H54 (cell line): ENCODE results near the gene CCDC157.

Source experiments
- DNase-seq: peaks from one replicate; pipeline ENCODE4 v3.0.0; 2011; ENCODE audit warnings: low spot score, mixed read lengths; ENCODE audit not compliant: insufficient read length
- FAIRE-seq: peaks from 3 replicates; lab custom pipeline; 2011; peaks lifted over from hg19 to GRCh38; lab: Jason Lieb, UNC
- POLR2A ChIP-seq: IDR thresholded peaks from 2 replicates; pipeline ENCODE4 v1.6.1; 2011; ENCODE audit warnings: low read depth, mild to moderate bottlenecking, low read length

CCDC157 gene

GRCh38 chr22:30320021-30320556, 36.7 kb upstream of the CCDC157 start:
- no peak for TF ChIP-seq POLR2A
- DNase-seq (no peak), FAIRE-seq (no peak)

- DNase-seq (no peak), FAIRE-seq (no peak)
- TF ChIP-seq POLR2A, result no peak
Measured at GRCh38 chr22:30321461-30321860, 35.3 kb upstream of the CCDC157 start.

- no peak for FAIRE-seq
- no peak for TF ChIP-seq POLR2A
- no peak for DNase-seq
Measured at GRCh38 chr22:30323246-30323645, 33.6 kb upstream of the CCDC157 start.

- TF ChIP-seq POLR2A, result no peak
- DNase-seq (no peak), FAIRE-seq (no peak)
Measured at GRCh38 chr22:30324014-30324730, 32.6 kb upstream of the CCDC157 start.

- TF ChIP-seq POLR2A, result no peak
- peak; percentile 80 for FAIRE-seq
- peak; percentile 79 for DNase-seq
Measured at GRCh38 chr22:30325065-30325720, 31.6 kb upstream of the CCDC157 start.

- TF ChIP-seq POLR2A, result no peak
- DNase-seq, result no peak
- no peak for FAIRE-seq
Measured at GRCh38 chr22:30325724-30326254, 31.0 kb upstream of the CCDC157 start.

GRCh38 chr22:30326255-30326705, 30.5 kb upstream of the CCDC157 start:
- TF ChIP-seq POLR2A, result no peak; the same call in 1 of the 2 replicates
- FAIRE-seq, result no peak
- DNase-seq, result no peak

GRCh38 chr22:30326706-30327362, 30.0 kb upstream of the CCDC157 start, which contains the start of gene TBC1D10A:
Gene TBC1D10A, minus strand, starts transcription at chr22:30326941. Its CDS starts 60 bp downstream, at chr22:30326881.
- FAIRE-seq (no peak), DNase-seq (peak; percentile 75)
- peak; percentile 46 for TF ChIP-seq POLR2A

GRCh38 chr22:30327864-30328345, 28.9 kb upstream of the CCDC157 start:
- no peak for TF ChIP-seq POLR2A
- no peak for FAIRE-seq
- no peak for DNase-seq

GRCh38 chr22:30328466-30329049, 28.2 kb upstream of the CCDC157 start:
- DNase-seq (no peak), FAIRE-seq (no peak)
- TF ChIP-seq POLR2A, result no peak

- TF ChIP-seq POLR2A, result no peak
- FAIRE-seq, result no peak
- DNase-seq, result no peak
Measured at GRCh38 chr22:30332551-30332950, 24.3 kb upstream of the CCDC157 start.

GRCh38 chr22:30332994-30333706, 23.7 kb upstream of the CCDC157 start:
- no peak for FAIRE-seq
- no peak for DNase-seq
- no peak for TF ChIP-seq POLR2A

GRCh38 chr22:30333707-30334087, 23.1 kb upstream of the CCDC157 start:
- DNase-seq (no peak), FAIRE-seq (no peak)
- no peak for TF ChIP-seq POLR2A

- FAIRE-seq (no peak), DNase-seq (no peak)
- TF ChIP-seq POLR2A, result no peak
Measured at GRCh38 chr22:30334646-30335045, 22.2 kb upstream of the CCDC157 start.
